Upper lobe of right lung (tissue), 1 donor: ENCODE results near the gene TBL3. TPM values are rescaled to one million over a fixed set of nuclear protein-coding genes. Genes with fewer than 3 reads are reported as not detected.
"Not testable (repeated sequence)": the region's sequence is repeated elsewhere in the genome, so short reads cannot be mapped to it uniquely, and the experiment has no call there.

Experiments
- ATAC-seq: fragments of 200-7000 bp; cut with Tn5 transposase; one replicate; pipeline ENCODE4 v1.9.1; 2020; ENCODE audit warnings: mild to moderate bottlenecking, moderate library complexity
- DNase-seq: peaks from one replicate; pipeline ENCODE4 v3.0.0-alpha.2; 2020
- H3K27ac ChIP-seq: fragments of 200-600 bp; one replicate; pipeline ENCODE4 v1.8.0; 2022
- H3K27me3 ChIP-seq: fragments of 200-600 bp; one replicate; pipeline ENCODE4 v1.8.0; 2022; ENCODE audit warnings: mild to moderate bottlenecking
- H3K36me3 ChIP-seq: fragments of 200-600 bp; one replicate; pipeline ENCODE4 v1.8.0; 2022
- H3K4me1 ChIP-seq: fragments of 200-600 bp; one replicate; pipeline ENCODE4 v1.8.0; 2022
- H3K4me3 ChIP-seq: fragments of 200-600 bp; one replicate; pipeline ENCODE4 v1.8.0; 2022; ENCODE audit warnings: mild to moderate bottlenecking
- H3K9me3 ChIP-seq: fragments of 200-600 bp; one replicate; pipeline ENCODE4 v1.8.0; 2022
- CTCF ChIP-seq: fragments of 200-600 bp; IDR thresholded peaks from one replicate; pipeline ENCODE4 v1.8.0; 2022; ENCODE audit warnings: antibody characterized with exemption
- intact Hi-C: fragments of 100-400 bp; cut with DNase I; formaldehyde crosslinking; loops from one replicate; pipeline ENCODE4 v1.11.0; 2022
- total RNA-seq: library from RNA; stranded (reverse); fragmentation: NEBNext Ultra II Directional; extraction: Animal tissue kit (Norgen Biotek cat#: 25700); gene quantifications from one replicate; pipeline ENCODE4 v1.2.1, GENCODE V29; 2021
- donor health status: DM: no; HTN: yes; CAD: no; lungs with severe emphysema.

Gene TBL3
- total RNA-seq, 1 donor from 2014 or later = 24.7 TPM

DNA sequence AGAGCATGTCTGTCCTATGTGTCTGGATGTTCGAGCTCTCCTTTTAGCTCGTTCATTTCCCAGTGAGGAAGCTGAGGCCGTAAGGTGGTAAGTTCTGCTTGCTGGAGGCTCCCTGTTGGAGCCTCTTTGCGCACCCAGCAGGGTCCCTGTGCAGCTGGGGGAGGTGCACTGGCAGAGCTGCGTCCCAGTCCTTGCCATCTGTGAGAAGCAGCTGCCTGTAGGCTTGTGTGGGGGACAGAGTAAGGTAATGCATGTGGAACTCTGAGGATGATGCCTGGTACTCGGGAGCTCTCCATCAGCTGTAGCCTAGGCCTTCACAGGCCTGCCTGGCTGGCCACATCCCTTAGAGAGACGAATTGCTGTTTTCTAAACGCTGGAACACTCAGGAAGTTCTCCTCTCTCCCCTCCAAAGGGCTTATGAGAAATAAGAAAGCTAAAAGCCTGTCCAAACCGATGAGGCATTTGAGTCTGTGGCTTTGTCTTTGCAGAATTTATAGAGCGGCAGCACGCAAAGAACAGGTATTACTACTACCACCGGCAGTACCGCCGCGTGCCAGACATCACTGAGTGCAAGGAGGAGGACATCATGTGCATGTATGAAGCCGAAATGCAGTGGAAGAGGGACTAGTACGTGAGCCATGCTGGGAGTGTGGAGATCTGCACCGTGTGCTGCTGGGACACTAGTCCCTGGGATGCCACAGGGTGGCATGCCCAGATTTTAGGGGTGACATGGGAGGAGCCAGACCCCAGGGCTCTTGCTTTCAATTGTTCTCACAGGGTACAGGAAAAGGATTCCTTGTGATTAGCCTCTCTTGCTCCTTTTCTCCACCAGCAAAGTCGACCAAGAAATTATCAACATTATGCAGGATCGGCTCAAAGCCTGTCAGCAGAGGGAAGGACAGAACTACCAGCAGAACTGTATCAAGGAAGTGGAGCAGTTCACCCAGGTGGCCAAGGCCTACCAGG is 10.9 kb upstream of the TBL3 start:
- no peak for ATAC-seq
- H3K27ac ChIP-seq = peak overlapping the region; percentile 91
- intact Hi-C loops = no loop called here

GRCh38 chr16:1961651-1962067 is 10.2 kb upstream of the TBL3 start:
- DNase-seq (no peak), ATAC-seq (no peak)
- H3K9me3 ChIP-seq = no peaks in the 10 kb centered on the region
- no peak for TF ChIP-seq CTCF
- H3K27me3 ChIP-seq = no peaks in the 10 kb centered on the region
- peaks cover 27% of the 10 kb centered on the region for H3K36me3 ChIP-seq
- H3K4me3 ChIP-seq = no peak overlapping the region
- intact Hi-C loops = no loop called here
- peaks cover 28% of the 10 kb centered on the region for H3K4me1 ChIP-seq
- no peak overlapping the region for H3K27ac ChIP-seq

More for the DNA sequence above, 10.9 kb upstream of the TBL3 start:
- Histone ChIP-seq H3K9me3 (no peaks in the 10 kb centered on the region), H3K4me3 (peak overlapping the region; percentile 93), H3K4me1 (peaks cover 26% of the 10 kb centered on the region), H3K27me3 (no peaks in the 10 kb centered on the region), H3K36me3 (peaks cover 27% of the 10 kb centered on the region)
- no peak for DNase-seq
- no peak for TF ChIP-seq CTCF

DNA sequence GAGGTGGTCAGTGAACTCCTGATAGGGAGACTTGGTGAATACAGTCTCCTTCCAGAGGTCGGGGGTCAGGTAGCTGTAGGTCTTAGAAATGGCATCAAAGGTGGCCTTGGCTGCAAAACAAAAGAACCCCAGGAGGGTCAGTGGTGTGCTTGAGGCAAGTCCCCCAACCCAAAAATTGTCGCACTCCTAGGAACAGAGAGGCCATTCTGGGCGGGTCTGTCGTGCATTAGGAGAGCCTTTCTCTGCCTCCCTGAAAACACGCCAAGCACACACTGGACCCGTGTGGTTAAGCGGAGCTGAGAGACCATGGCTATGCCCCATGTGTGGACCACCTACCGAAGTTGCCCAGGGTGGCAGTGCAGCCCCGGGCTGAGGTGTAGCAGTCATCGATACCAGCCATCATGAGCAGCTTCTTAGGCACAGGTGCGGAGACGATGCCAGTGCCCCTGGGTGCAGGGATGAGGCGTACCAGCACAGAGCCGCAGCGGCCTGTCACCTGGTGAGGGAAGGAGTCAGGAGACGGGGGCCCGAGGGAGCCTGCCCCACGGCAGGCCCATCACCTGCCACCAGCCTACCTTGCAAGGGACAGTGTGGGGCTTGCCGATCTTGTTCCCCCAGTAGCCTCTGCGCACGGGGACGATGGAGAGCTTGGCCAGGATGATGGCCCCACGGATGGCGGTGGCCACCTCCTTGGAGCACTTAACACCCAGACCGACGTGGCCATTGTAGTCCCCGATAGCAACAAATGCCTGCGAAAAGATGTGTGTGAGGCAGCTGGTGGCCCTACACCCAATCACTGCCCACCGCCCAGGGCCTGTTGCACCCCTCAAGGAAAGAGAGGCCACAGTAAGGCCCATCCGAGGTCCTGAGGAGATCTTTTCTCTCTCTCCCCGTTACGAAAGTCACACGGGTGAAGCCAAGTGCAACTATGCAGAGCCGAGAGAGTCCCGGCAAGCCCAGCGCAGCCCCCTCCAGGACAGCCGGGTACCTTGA is 9.4 kb upstream of the TBL3 start:
- intact Hi-C loops, H3K27me3 ChIP-seq, H3K27ac ChIP-seq, H3K9me3 ChIP-seq, ATAC-seq, H3K4me3 ChIP-seq: not testable (repeated sequence)
- peak; percentile 66 for DNase-seq
- Histone ChIP-seq H3K4me1 (peaks cover 28% of the 10 kb centered on the region), H3K36me3 (peaks cover 27% of the 10 kb centered on the region)

- peaks cover 26% of the 10 kb centered on the region for H3K4me1 ChIP-seq
- no peak for DNase-seq
Measured at GRCh38 chr16:1963806-1964505, 7.9 kb upstream of the TBL3 start.

More at GRCh38 chr16:1963806-1964505, 7.9 kb upstream of the TBL3 start:
- intact Hi-C loops = no loop called here
- H3K36me3 ChIP-seq = peaks cover 27% of the 10 kb centered on the region
- no peaks in the 10 kb centered on the region for H3K9me3 ChIP-seq
- peak; percentile 8 for TF ChIP-seq CTCF
- H3K27me3 ChIP-seq = no peaks in the 10 kb centered on the region
- peak; percentile 0 for ATAC-seq
- peak overlapping the region; percentile 98 for H3K27ac ChIP-seq
- peak overlapping the region; percentile 75 for H3K4me3 ChIP-seq
